ENCODE results near the gene PDZRN4.

Gene PDZRN4

DNA sequence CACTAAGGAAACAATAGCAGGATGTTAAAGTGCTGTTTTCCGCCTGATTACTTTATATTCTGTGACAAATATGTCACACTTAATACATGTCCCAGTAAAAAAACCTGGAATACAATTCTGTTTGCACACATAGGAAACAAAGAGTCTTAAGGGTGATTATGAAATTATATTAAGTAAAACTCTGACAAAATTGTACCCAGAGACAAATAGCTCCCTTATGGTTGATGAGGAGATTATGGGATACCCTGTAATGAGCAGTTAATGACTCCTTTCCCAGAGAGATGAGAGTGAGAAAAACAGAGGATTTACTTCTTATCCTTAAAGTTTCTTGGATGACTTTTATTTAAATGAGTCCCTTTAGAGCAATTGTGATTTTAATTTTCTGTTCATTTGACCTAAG, 370.6 kb downstream of the PDZRN4 start:
- no peak overlapping the region for H3K4me3 ChIP-seq (replicated peaks in 1 of 2; ENCODE audit: low read depth in 2 of 2, low read length in 2 of 2)
- no peak for DNase-seq (ENCODE audit: low read depth in 2 of 2)
- TF ChIP-seq, protein P1, sequence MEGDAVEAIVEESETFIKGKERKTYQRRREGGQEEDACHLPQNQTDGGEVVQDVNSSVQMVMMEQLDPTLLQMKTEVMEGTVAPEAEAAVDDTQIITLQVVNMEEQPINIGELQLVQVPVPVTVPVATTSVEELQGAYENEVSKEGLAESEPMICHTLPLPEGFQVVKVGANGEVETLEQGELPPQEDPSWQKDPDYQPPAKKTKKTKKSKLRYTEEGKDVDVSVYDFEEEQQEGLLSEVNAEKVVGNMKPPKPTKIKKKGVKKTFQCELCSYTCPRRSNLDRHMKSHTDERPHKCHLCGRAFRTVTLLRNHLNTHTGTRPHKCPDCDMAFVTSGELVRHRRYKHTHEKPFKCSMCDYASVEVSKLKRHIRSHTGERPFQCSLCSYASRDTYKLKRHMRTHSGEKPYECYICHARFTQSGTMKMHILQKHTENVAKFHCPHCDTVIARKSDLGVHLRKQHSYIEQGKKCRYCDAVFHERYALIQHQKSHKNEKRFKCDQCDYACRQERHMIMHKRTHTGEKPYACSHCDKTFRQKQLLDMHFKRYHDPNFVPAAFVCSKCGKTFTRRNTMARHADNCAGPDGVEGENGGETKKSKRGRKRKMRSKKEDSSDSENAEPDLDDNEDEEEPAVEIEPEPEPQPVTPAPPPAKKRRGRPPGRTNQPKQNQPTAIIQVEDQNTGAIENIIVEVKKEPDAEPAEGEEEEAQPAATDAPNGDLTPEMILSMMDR (IDR thresholded peaks at IDR 0.05; ENCODE audit: low read depth, low read length): no peak

DNA sequence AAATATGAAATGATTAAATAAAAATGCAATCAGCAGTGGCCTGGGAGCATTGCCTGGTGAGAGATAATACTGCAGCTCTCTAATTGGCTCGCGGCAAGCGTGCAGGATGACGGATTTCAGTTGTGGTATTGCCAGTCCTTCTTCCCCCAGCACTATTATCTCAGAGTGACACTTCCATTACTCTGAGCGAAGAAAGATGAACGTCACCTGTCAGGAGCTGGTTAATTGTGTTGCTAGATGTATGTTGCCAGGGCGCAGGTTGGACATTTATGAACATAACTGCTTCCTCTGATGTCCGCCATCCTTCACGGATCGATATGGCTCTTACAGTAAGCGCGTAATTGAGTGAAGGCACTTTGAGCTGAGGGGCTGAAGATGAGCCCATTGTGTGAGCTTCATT, 374.9 kb downstream of the PDZRN4 start:
- TF ChIP-seq, protein P1 (IDR thresholded peaks at IDR 0.05; ENCODE audit: low read depth, low read length): no peak
- no peak for DNase-seq (ENCODE audit: low read depth in 2 of 2)
- no peak overlapping the region for H3K4me3 ChIP-seq (replicated peaks in 1 of 2; ENCODE audit: low read depth in 2 of 2, low read length in 2 of 2)

DNA sequence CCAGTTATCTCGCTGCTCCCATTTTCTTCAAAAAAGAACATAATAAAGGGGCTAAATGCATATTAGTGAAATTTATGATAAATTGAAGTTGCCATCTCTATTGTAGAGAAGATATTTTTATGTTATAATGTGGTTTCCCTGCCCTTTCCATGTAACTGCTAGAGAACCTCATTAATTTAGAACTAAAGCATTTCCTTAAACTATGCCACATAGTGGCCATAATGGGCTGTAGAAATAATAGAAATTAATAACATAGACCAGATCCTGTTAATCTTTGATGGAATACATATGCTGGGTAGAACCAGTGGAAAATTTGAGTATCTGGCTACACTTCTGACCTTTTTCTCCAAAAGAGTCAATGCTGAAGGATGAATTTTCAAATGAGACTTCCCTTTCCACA, 376.7 kb downstream of the PDZRN4 start:
- TF ChIP-seq, protein P1 (IDR thresholded peaks at IDR 0.05; ENCODE audit: low read depth, low read length): no peak
- H3K4me3 ChIP-seq (replicated peaks in 1 of 2; ENCODE audit: low read depth in 2 of 2, low read length in 2 of 2): no peak overlapping the region
- DNase-seq (ENCODE audit: low read depth in 2 of 2): no peak

DNA sequence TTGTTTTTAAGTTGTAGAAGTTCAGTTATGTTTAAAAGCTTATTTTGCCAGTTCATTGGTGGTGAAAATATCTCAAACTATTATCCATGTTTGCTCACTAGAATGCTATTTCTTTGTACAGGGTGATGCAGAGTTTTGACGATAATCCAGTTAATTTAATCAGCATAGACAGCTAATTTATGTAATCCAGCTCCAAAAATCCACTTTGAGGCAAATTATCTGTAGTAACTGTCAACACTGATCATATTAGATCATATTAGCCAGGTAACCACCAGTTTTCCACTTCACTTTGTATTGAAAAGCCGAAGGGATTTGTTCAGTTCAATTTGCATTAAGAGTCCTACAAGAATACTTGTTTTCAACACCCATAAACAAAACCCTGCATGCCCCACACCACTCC, 378.6 kb downstream of the PDZRN4 start:
- TF ChIP-seq, protein P1 (IDR thresholded peaks at IDR 0.05; ENCODE audit: low read depth, low read length): no peak
- DNase-seq (ENCODE audit: low read depth in 2 of 2): no peak

DNA sequence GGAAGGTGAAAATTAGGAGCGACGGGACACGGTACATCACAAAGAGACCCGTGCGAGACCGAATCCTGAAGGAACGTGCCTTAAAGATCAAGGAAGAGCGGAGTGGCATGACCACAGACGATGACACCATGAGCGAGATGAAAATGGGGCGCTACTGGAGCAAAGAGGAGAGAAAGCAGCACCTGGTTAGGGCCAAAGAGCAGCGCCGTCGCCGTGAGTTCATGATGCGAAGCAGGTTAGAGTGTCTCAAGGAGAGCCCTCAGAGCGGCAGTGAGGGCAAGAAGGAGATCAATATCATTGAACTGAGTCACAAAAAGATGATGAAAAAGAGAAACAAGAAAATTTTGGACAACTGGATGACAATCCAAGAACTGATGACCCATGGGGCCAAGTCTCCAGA, 385.3 kb downstream of the PDZRN4 start:
- TF ChIP-seq, protein P1 (IDR thresholded peaks at IDR 0.05; ENCODE audit: low read depth, low read length): no peak
- no peak overlapping the region for H3K4me3 ChIP-seq (replicated peaks in 1 of 2; ENCODE audit: low read depth in 2 of 2, low read length in 2 of 2)
- no peak for DNase-seq (ENCODE audit: low read depth in 2 of 2)

More for the DNA sequence above, 378.6 kb downstream of the PDZRN4 start:
- no peak overlapping the region for H3K4me3 ChIP-seq (replicated peaks in 1 of 2; ENCODE audit: low read depth in 2 of 2, low read length in 2 of 2)

DNA sequence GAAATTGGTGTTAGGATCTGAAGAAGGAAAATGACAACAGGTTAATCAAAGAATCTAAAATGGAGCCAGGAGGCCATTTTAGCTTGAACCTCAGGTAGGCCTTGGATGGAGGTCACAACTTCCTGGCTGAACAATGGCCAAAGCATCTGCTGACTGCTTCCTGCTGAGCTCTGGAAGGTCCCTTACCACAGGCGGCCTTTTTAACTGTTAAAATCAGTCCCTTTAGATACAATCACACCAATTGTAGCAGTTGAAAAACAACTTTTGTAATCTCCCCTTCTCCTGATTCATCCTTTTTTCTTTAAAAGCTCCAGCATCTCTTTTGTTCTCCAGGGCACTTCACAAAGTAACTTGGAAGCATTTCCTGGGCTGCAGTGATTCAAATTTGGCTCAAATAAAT, 388.8 kb downstream of the PDZRN4 start:
- DNase-seq (ENCODE audit: low read depth in 2 of 2): no peak
- H3K4me3 ChIP-seq (replicated peaks in 1 of 2; ENCODE audit: low read depth in 2 of 2, low read length in 2 of 2): no peak overlapping the region
- TF ChIP-seq, protein P1 (IDR thresholded peaks at IDR 0.05; ENCODE audit: low read depth, low read length): no peak

DNA sequence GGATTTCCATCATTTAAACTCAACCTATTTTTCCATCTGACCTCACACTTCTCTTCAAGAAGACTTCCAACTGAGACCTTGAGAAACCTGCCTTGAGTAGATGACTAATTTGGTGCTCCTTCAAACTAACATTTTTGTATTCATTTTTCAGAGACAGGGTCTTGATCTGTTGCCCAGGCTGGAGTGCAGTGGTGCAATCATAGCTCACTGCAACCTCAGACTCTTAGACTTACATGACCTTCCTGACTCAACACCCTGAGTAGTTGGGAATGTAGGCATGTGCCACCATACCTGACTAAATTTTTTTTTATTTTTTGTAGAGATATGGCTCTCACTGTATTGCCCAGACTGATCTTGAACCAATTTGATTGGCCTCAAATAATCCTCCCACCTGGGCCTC, 389.9 kb downstream of the PDZRN4 start:
- TF ChIP-seq, protein P1 (IDR thresholded peaks at IDR 0.05; ENCODE audit: low read depth, low read length): no peak
- no peak overlapping the region for H3K4me3 ChIP-seq (replicated peaks in 1 of 2; ENCODE audit: low read depth in 2 of 2, low read length in 2 of 2)
- DNase-seq (ENCODE audit: low read depth in 2 of 2): no peak

Measured in cardiac fibroblast (primary cell).